ENCODE results near the gene SFXN5. TPM values are rescaled to one million over a fixed set of nuclear protein-coding genes. Genes with fewer than 3 reads are reported as not detected.

The SFXN5 gene
- total and polyA plus RNA-seq, 2 experiments from 2014 or later = 10.0 to 16.4 TPM

DNA sequence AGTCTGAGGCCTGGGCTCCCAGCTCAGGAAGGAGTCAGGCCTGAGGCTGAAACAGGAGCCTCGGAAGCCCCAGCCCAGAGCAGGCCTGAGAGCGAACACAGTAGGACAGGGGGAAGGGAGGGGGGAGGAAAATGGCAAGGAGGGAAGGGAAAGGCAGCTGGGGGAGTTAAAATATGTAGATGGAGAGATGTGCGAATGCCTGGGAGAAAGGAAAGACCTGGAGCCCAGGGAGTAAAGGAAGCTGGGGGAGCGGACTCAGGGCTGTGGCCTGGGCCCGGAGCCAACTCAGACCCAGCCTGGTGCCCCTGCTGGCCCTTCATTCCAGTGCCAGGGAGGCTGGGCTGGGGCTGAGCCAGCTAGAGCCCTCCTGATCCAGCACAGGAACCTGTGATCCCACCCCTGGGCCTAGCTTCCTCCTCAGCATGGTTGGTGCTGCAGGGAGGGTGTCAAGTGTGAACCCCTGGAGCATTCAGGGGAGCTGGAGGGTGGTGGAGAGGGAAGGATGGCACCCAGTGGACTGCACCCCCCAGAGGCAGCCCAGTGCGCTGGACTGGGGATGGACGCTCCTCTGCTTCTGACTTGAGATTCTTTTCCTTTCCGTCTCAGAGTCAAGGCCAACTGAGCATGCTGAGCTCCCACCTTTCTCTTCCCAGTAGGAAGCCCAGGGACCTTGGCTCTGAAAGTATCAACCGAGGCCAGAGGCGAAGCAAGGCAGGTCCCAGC is 107.9 kb downstream of the SFXN5 start:
- 86 to 87% methylated on average over 10 of the region's 10 CpGs for WGBS, 2 experiments (ENCODE audit: low coverage in 1 of 2, low lambda C conversion rate in 2 of 2, missing lambda C conversion rate in 2 of 2)
- Histone ChIP-seq H3K4me3 (no peak overlapping the region), H3K36me3 (ENCODE audit: low read depth) (no peaks in the 10 kb centered on the region), H3F3A (ENCODE audit: insufficient read depth) (no peaks in the 10 kb centered on the region), H3K4me2 (ENCODE audit: unreplicated experiment) (no peak overlapping the region), H3K4me1 (ENCODE audit: insufficient read depth) (no peaks in the 10 kb centered on the region), H3K9ac (no peak overlapping the region), H3K9me3 (ENCODE audit: low read depth) (no peaks in the 10 kb centered on the region), H3K27ac (no peak overlapping the region), H3K9me2 (ENCODE audit: insufficient read depth) (no peaks in the 10 kb centered on the region), H3K79me2 (ENCODE audit: insufficient read depth) (no peaks in the 10 kb centered on the region), H2AFZ (no peak overlapping the region), H3K27me3 (replicated peaks; ENCODE audit: insufficient read depth) (no peaks in the 10 kb centered on the region), H4K20me1 (ENCODE audit: insufficient read depth) (no peaks in the 10 kb centered on the region)
- TF ChIP-seq EZH2 (IDR thresholded peaks at IDR 0.05; ENCODE audit: insufficient read depth, poor library complexity, severe bottlenecking) (no peak), EZH2phosphoT487 (IDR thresholded peaks at IDR 0.05; ENCODE audit: insufficient read depth, low read depth) (no peak)
- DNase-seq = no peak
- in situ Hi-C loops (cut with MboI) = no loop called here

- Histone ChIP-seq H3K9me3 (ENCODE audit: low read depth) (no peaks in the 10 kb centered on the region), H3K4me1 (ENCODE audit: insufficient read depth) (no peaks in the 10 kb centered on the region), H3K9me2 (ENCODE audit: insufficient read depth) (no peaks in the 10 kb centered on the region), H3K27me3 (replicated peaks; ENCODE audit: insufficient read depth) (no peaks in the 10 kb centered on the region), H3K79me2 (ENCODE audit: insufficient read depth) (no peaks in the 10 kb centered on the region), H3K36me3 (ENCODE audit: low read depth) (no peaks in the 10 kb centered on the region), H3F3A (ENCODE audit: insufficient read depth) (no peaks in the 10 kb centered on the region), H4K20me1 (ENCODE audit: insufficient read depth) (no peaks in the 10 kb centered on the region), H3K4me3 (no peak overlapping the region), H3K9ac (no peak overlapping the region), H3K4me2 (ENCODE audit: unreplicated experiment) (no peak overlapping the region), H3K27ac (no peak overlapping the region), H2AFZ (no peak overlapping the region)
- in situ Hi-C loops (cut with MboI) = no loop called here
- no peak for TF ChIP-seq EZH2 (IDR thresholded peaks at IDR 0.05; ENCODE audit: insufficient read depth, poor library complexity, severe bottlenecking)
- no peak for TF ChIP-seq EZH2phosphoT487 (IDR thresholded peaks at IDR 0.05; ENCODE audit: insufficient read depth, low read depth)
- WGBS, 2 experiments (ENCODE audit: low coverage in 1 of 2, low lambda C conversion rate in 2 of 2, missing lambda C conversion rate in 2 of 2) = 76 to 77% methylated on average over 7 of the region's 7 CpGs
- DNase-seq = no peak
Observed at GRCh38 chr2:72962911-72963310, 108.6 kb downstream of the SFXN5 start.

- H3K4me2 ChIP-seq (ENCODE audit: unreplicated experiment) = no peak overlapping the region
- no peak overlapping the region for H3K27ac ChIP-seq
- no peak overlapping the region for H3K9ac ChIP-seq
- no peaks in the 10 kb centered on the region for H4K20me1 ChIP-seq (ENCODE audit: insufficient read depth)
- in situ Hi-C loops (cut with MboI) = no loop called here
- H3K27me3 ChIP-seq (replicated peaks; ENCODE audit: insufficient read depth) = no peaks in the 10 kb centered on the region
- H3K9me2 ChIP-seq (ENCODE audit: insufficient read depth) = no peaks in the 10 kb centered on the region
- H3K79me2 ChIP-seq (ENCODE audit: insufficient read depth) = no peaks in the 10 kb centered on the region
- 87 to 91% methylated on average over 8 of the region's 8 CpGs for WGBS, 2 experiments (ENCODE audit: low coverage in 1 of 2, low lambda C conversion rate in 2 of 2, missing lambda C conversion rate in 2 of 2)
- no peak overlapping the region for H3K4me3 ChIP-seq
- H3K9me3 ChIP-seq (ENCODE audit: low read depth) = no peaks in the 10 kb centered on the region
- no peak for DNase-seq
- TF ChIP-seq EZH2 (IDR thresholded peaks at IDR 0.05; ENCODE audit: insufficient read depth, poor library complexity, severe bottlenecking) (no peak), EZH2phosphoT487 (IDR thresholded peaks at IDR 0.05; ENCODE audit: insufficient read depth, low read depth) (no peak)
- H2AFZ ChIP-seq = no peak overlapping the region
- H3F3A ChIP-seq (ENCODE audit: insufficient read depth) = no peaks in the 10 kb centered on the region
- no peaks in the 10 kb centered on the region for H3K36me3 ChIP-seq (ENCODE audit: low read depth)
- H3K4me1 ChIP-seq (ENCODE audit: insufficient read depth) = no peaks in the 10 kb centered on the region
Observed at GRCh38 chr2:72961853-72962468, 109.6 kb downstream of the SFXN5 start.

DNA sequence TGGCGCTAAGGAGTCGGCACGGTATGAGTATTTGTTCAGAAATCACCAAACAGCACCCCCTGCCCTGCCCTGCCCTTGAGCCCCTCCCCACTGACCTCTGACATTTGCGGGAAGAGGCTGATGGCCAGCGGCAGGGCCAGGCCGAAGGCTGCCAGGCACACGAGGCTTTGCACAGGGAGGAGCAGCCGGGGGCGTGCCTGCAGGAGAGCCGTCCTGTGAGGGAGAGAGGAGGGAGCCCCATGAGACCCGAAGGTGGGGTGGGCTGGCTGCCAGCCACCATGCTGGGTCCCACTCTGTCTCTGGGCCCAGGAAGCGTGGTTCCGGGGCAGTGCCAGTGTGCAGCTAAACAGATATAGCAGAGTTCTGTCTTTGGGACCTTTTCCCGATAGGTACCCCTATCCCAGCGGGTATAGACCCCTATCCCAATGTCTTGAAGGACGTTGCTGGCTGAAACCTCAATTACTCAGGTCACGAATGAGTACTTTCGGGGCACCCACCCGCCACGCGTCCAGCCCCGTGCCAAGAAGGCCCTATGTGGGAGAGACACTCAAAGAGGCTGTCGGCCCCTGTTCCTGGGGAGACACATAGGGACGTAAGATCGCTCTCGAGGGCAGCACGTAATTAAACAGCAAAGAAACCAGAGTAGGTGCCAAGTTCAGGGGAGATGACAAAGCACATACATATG is 110.3 kb downstream of the SFXN5 start:
- 89 to 93% methylated on average over 24 to 27 of the region's 27 CpGs for WGBS, 2 experiments (ENCODE audit: low coverage in 1 of 2, low lambda C conversion rate in 2 of 2, missing lambda C conversion rate in 2 of 2)
- Histone ChIP-seq H3K79me2 (ENCODE audit: insufficient read depth) (no peaks in the 10 kb centered on the region), H3K27ac (no peak overlapping the region), H2AFZ (no peak overlapping the region), H3K27me3 (replicated peaks; ENCODE audit: insufficient read depth) (no peaks in the 10 kb centered on the region), H3K4me3 (no peak overlapping the region), H3K36me3 (ENCODE audit: low read depth) (no peaks in the 10 kb centered on the region), H3K9me2 (ENCODE audit: insufficient read depth) (no peaks in the 10 kb centered on the region), H3F3A (ENCODE audit: insufficient read depth) (no peaks in the 10 kb centered on the region), H3K9me3 (ENCODE audit: low read depth) (no peaks in the 10 kb centered on the region), H3K9ac (no peak overlapping the region), H3K4me1 (ENCODE audit: insufficient read depth) (no peaks in the 10 kb centered on the region), H3K4me2 (ENCODE audit: unreplicated experiment) (no peak overlapping the region), H4K20me1 (ENCODE audit: insufficient read depth) (no peaks in the 10 kb centered on the region)
- TF ChIP-seq EZH2phosphoT487 (IDR thresholded peaks at IDR 0.05; ENCODE audit: insufficient read depth, low read depth) = no peak
- no peak for TF ChIP-seq EZH2 (IDR thresholded peaks at IDR 0.05; ENCODE audit: insufficient read depth, poor library complexity, severe bottlenecking)
- in situ Hi-C loops (cut with MboI) = no loop called here
- DNase-seq = no peak
